ENCODE results near the gene FUT7. TPM values are rescaled to one million over a fixed set of nuclear protein-coding genes. Genes with fewer than 3 reads are reported as not detected.

The FUT7 gene
- total RNA-seq, 2 experiments from 2014 or later, result not detected

- Mint-ChIP-seq H3K4me3 (no peak overlapping the region), H3K27me3 (ENCODE audit: low read depth) (peaks cover 21% of the 10 kb centered on the region), H3K27ac (no peak overlapping the region), H3K4me1 (ENCODE audit: low read depth) (no peaks in the 10 kb centered on the region), H3K9me3 (no peaks in the 10 kb centered on the region), H3K36me3 (ENCODE audit: low read depth) (no peaks in the 10 kb centered on the region)
- intact Hi-C loops (cut with micrococcal nuclease), result no loop called here
- CTCF ChIA-PET, result no interaction called here
- no peak for DNase-seq
Observed at GRCh38 chr9:136985027-136985602, 46.8 kb downstream of the FUT7 start.

DNA sequence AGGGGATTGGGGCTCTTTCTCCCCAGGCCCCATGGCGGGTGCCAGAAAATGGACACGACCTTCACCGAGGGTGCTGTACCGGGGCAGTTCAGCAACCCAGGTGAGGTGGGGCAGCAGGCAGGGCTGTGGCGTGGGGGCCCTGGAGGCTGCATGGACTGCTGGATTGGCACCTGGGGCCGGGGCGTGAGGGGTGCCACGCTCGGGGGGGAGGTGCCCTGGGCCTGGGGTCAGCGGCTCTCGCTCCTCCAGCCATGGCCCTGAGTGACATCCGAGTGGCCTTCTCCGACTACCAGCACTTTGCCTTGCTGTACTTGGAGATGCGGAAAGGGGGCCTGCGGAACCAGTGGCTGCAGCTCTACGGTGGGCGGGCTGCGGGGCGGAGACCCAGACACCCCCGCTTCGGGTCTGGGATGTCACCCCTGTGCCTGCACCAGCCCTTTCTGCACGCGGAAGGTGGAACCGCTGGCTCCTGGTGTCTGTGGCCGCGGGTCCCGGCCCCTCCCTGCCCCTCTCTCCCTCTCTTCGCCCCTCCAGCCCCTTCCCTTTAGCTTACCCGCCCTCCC, 47.3 kb downstream of the FUT7 start:
- Mint-ChIP-seq H3K27ac (no peak overlapping the region), H3K9me3 (no peaks in the 10 kb centered on the region), H3K4me3 (no peak overlapping the region), H3K4me1 (ENCODE audit: low read depth) (no peaks in the 10 kb centered on the region), H3K36me3 (ENCODE audit: low read depth) (no peaks in the 10 kb centered on the region), H3K27me3 (ENCODE audit: low read depth) (peaks cover 21% of the 10 kb centered on the region)
- no peak for DNase-seq
- intact Hi-C loops (cut with micrococcal nuclease), result no loop called here
- CTCF ChIA-PET, result no interaction called here

GRCh38 chr9:136983656-136984314, 48.1 kb downstream of the FUT7 start:
- no peaks in the 10 kb centered on the region for H3K4me1 Mint-ChIP-seq (ENCODE audit: low read depth)

GRCh38 chr9:136983167-136983566, 48.7 kb downstream of the FUT7 start:
- DNase-seq, result no peak
- Mint-ChIP-seq H3K36me3 (ENCODE audit: low read depth) (no peaks in the 10 kb centered on the region), H3K9me3 (no peaks in the 10 kb centered on the region), H3K27me3 (ENCODE audit: low read depth) (peaks cover 21% of the 10 kb centered on the region), H3K4me3 (no peak overlapping the region), H3K4me1 (ENCODE audit: low read depth) (no peaks in the 10 kb centered on the region), H3K27ac (no peak overlapping the region)
- intact Hi-C loops (cut with micrococcal nuclease), result no loop called here
- CTCF ChIA-PET, result no interaction called here

More at GRCh38 chr9:136983656-136984314, 48.1 kb downstream of the FUT7 start:
- Mint-ChIP-seq H3K27me3 (ENCODE audit: low read depth) (peaks cover 21% of the 10 kb centered on the region), H3K4me3 (no peak overlapping the region), H3K9me3 (no peaks in the 10 kb centered on the region), H3K36me3 (ENCODE audit: low read depth) (no peaks in the 10 kb centered on the region), H3K27ac (no peak overlapping the region)
- DNase-seq, result no peak
- CTCF ChIA-PET, result no interaction called here
- intact Hi-C loops (cut with micrococcal nuclease), result no loop called here

DNA sequence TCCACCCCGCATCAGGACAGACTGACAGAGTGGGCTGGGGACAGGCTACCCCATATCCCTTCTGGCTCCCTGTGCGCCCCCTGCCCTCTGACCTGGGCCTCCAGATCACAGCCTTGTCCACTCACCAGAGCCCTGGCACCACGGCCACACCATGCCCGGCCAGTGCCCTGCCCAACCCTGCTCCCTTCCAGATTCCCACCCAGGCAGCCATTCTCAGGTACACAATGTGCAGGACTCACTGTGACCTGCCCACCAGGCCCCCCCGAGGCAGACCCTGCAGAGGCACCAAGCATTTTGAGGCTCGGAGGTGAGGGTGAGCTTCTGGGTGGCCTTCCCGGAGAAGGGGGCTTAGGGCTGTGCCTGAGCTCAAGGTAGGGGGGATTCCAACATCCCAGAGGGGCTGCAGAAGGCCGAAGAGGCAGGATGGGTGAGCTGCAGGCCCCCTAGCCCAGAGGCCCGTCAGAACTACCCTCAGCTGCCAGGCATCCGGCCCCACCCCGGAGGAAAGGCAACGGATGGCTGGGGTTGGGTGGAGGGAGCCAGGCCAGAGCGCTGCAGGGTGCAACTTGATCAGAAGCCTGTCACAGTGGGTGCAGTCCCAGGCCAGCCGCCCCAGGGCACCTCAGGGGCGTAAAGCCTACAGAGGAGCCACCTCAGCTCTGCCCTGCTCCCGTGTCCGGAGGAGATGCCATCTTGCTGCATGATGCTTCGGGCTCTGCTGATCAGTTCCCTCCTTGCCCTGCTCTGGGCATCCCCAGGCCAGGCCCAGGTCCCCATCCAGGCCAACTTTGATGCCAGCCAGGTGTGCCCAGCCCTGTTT, 49.4 kb downstream of the FUT7 start, which contains the start of gene LCNL1:
Gene LCNL1 (plus strand): TSS at position 762 of the 820 bp plus-strand sequence. CDS start 594 bp downstream, outside the sequence.
- Mint-ChIP-seq H3K27me3 (ENCODE audit: low read depth) (peaks cover 21% of the 10 kb centered on the region), H3K27ac (no peak within 1 kb of the TSS), H3K4me1 (ENCODE audit: low read depth) (peaks cover 1% of the 10 kb centered on the region), H3K36me3 (ENCODE audit: low read depth) (no peaks in the 10 kb centered on the region), H3K4me3 (no peak within 1 kb of the TSS), H3K9me3 (no peaks in the 10 kb centered on the region)
- intact Hi-C loops (cut with micrococcal nuclease), result no loop called here
- CTCF ChIA-PET, result no interaction called here
- DNase-seq, result no peak

GRCh38 chr9:136981588-136982231, 50.2 kb downstream of the FUT7 start:
- Mint-ChIP-seq H3K36me3 (ENCODE audit: low read depth) (no peaks in the 10 kb centered on the region), H3K9me3 (no peaks in the 10 kb centered on the region), H3K27me3 (ENCODE audit: low read depth) (peaks cover 19% of the 10 kb centered on the region), H3K4me1 (ENCODE audit: low read depth) (peaks cover 2% of the 10 kb centered on the region), H3K4me3 (no peak overlapping the region), H3K27ac (no peak overlapping the region)
- CTCF ChIA-PET, result no interaction called here
- DNase-seq, result no peak
- intact Hi-C loops (cut with micrococcal nuclease), result no loop called here

DNA sequence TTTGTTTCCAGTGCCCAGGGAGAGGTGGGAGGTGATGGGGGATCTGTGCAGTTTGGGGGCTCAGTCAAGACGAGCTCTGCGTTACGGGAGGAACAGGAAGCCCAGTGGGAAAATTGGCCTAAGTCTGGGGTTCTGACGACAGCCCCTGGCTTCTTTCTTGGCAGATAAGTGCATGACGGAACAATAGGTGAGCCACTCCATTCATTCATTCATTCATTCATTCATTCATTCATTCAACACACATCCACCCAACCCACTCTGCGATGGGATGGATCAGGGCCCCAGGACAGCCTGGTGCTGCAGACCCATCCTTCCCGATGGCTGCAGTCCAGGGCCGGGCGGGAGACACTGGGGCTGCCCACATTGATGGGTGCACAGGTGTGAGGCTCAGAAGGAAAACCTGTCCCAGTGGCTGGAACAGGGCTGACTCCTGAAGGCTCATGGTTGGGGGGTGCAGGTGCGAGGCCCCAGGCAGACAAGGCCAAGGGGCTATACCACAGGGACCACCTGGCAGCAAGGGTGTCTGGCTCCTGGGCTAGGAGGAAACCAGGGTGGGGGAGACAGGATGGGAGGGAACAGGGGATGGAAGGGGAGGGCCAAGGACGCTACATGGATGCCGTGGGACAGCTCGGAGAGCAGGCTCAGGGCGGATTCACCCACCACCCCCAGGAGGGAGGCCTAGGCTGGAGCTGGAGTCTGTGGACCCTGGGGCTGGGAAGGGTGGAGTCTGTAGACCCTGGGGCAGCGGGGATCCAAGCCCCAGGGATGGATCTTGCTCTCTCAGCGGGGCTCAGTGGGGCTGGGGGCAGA, 51.0 kb downstream of the FUT7 start:
- Mint-ChIP-seq H3K9me3 (no peaks in the 10 kb centered on the region), H3K4me3 (no peak overlapping the region), H3K4me1 (ENCODE audit: low read depth) (peaks cover 7% of the 10 kb centered on the region), H3K27me3 (ENCODE audit: low read depth) (peaks cover 15% of the 10 kb centered on the region), H3K36me3 (ENCODE audit: low read depth) (no peaks in the 10 kb centered on the region), H3K27ac (no peak overlapping the region)
- intact Hi-C loops (cut with micrococcal nuclease), result no loop called here
- CTCF ChIA-PET, result interaction anchor here (0.5 to 1.3 kb wide), 3 partner anchors 48 to 306 kb away, joined by 3 to 5 read pairs (median 3); partner anchors contain the start of gene AJM1
- no peak for DNase-seq

Other genes with a start within 250 kb of the FUT7 start
- 10 to 100 TPM; 38.1 to 39.6 TPM for gene TMEM141, start 240.7 kb downstream of the FUT7 start, total RNA-seq
- gene CCDC183, start 235.8 kb downstream of the FUT7 start, total RNA-seq, result under 1 TPM; 0.38 to 0.47 TPM
- 10 to 100 TPM; 74.9 to 82.7 TPM for gene RABL6, start 224.1 kb downstream of the FUT7 start, total RNA-seq
- gene AJM1, start 189.6 kb downstream of the FUT7 start, total RNA-seq, result 1 to 10 TPM; 1.7 to 2.0 TPM
- 100 to 1,000 TPM; 110 to 116 TPM for gene PHPT1, start 182.7 kb downstream of the FUT7 start, total RNA-seq
- 10 to 100 TPM; 15.9 to 16.1 TPM for gene MAMDC4, start 179.7 kb downstream of the FUT7 start, total RNA-seq
- 100 to 1,000 TPM; 259 to 288 TPM for gene EDF1, start 165.8 kb downstream of the FUT7 start, total RNA-seq
- 10 to 100 TPM; 39.7 to 41.8 TPM for gene TRAF2, start 145.6 kb downstream of the FUT7 start, total RNA-seq
- gene FBXW5, start 87.3 kb downstream of the FUT7 start, total RNA-seq, result 10 to 100 TPM; 44.0 to 47.8 TPM
- under 1 TPM in 1 of 2 experiments, not detected in 1; 0.83 TPM for gene C8G, start 86.8 kb downstream of the FUT7 start, total RNA-seq
- 1 to 10 TPM; 1.1 to 1.9 TPM for gene LCN12, start 79.8 kb downstream of the FUT7 start, total RNA-seq
- gene PTGDS, start 54.6 kb downstream of the FUT7 start, total RNA-seq, result not detected
- not detected for gene LCNL1, start 49.1 kb downstream of the FUT7 start, total RNA-seq
- gene PAXX, start 39.7 kb downstream of the FUT7 start, total RNA-seq, result 10 to 100 TPM; 75.9 to 76.8 TPM
- gene CLIC3, start 35.5 kb downstream of the FUT7 start, total RNA-seq, result not detected
- gene ABCA2, start 3.9 kb downstream of the FUT7 start, total RNA-seq, result 1 to 10 TPM; 4.1 to 4.7 TPM
- 10 to 100 TPM; 14.2 to 15.9 TPM for gene NPDC1, start 14.1 kb upstream of the FUT7 start, total RNA-seq
- not detected for gene ENTPD2, start 22.0 kb upstream of the FUT7 start, total RNA-seq
- gene SAPCD2, start 38.5 kb upstream of the FUT7 start, total RNA-seq, result 1 to 10 TPM; 3.8 to 3.9 TPM
- gene UAP1L1, start 45.4 kb upstream of the FUT7 start, total RNA-seq, result 1 to 10 TPM; 2.6 to 3.4 TPM
- 10 to 100 TPM; 18.7 to 18.9 TPM for gene MAN1B1, start 54.9 kb upstream of the FUT7 start, total RNA-seq
- 100 to 1,000 TPM; 162 to 167 TPM for gene DPP7, start 82.6 kb upstream of the FUT7 start, total RNA-seq
- under 1 TPM in 1 of 2 experiments, not detected in 1; 0.35 TPM for gene GRIN1, start 107.1 kb upstream of the FUT7 start, total RNA-seq
- not detected for gene LRRC26, start 138.0 kb upstream of the FUT7 start, total RNA-seq
- not detected for gene TMEM210, start 140.0 kb upstream of the FUT7 start, total RNA-seq
- gene ANAPC2, start 156.5 kb upstream of the FUT7 start, total RNA-seq, result 10 to 100 TPM; 34.8 to 36.6 TPM
- 10 to 100 TPM; 48.2 to 49.9 TPM for gene SSNA1, start 156.6 kb upstream of the FUT7 start, total RNA-seq
- gene TPRN, start 168.7 kb upstream of the FUT7 start, total RNA-seq, result 1 to 10 TPM; 2.1 to 2.6 TPM
- gene TMEM203, start 173.6 kb upstream of the FUT7 start, total RNA-seq, result 10 to 100 TPM; 21.8 to 23.2 TPM
- gene NDOR1, start 173.6 kb upstream of the FUT7 start, total RNA-seq, result 10 to 100 TPM; 25.3 to 26.1 TPM
- 1 to 10 TPM; 4.9 to 5.0 TPM for gene RNF208, start 190.2 kb upstream of the FUT7 start, total RNA-seq
- under 1 TPM; 0.17 to 0.26 TPM for gene CYSRT1, start 193.1 kb upstream of the FUT7 start, total RNA-seq
- gene RNF224, start 195.4 kb upstream of the FUT7 start, total RNA-seq, result not detected
- gene SLC34A3, start 198.8 kb upstream of the FUT7 start, total RNA-seq, result not detected
- 100 to 1,000 TPM; 193 to 196 TPM for gene TUBB4B, start 209.2 kb upstream of the FUT7 start, total RNA-seq
- gene STPG3, start 219.2 kb upstream of the FUT7 start, total RNA-seq, result not detected
- 10 to 100 TPM; 47.0 to 47.1 TPM for gene NELFB, start 223.2 kb upstream of the FUT7 start, total RNA-seq
- 1 to 10 TPM in 1 of 2 experiments, under 1 TPM in 1; 0.93 to 1.1 TPM for gene TOR4A, start 245.6 kb upstream of the FUT7 start, total RNA-seq

Data from activated naive CD4-positive, alpha-beta T cell treated with anti-CD3 and anti-CD28 coated beads for 36 hours (primary cell).